Putamen (tissue), 1 donor: Measurements from ENCODE around the gene SPOCD1.
A peak's percentile ranks its signal among the peaks of the same experiment; 100 is the strongest.
"Not testable (repeated sequence)": the region's sequence is repeated elsewhere in the genome, so short reads cannot be mapped to it uniquely, and the experiment has no call there.

Experiments used
- DNase-seq: peaks from one replicate; pipeline ENCODE4 v3.0.0-alpha.2; 2016; ENCODE audit warnings: low spot score

SPOCD1 gene

GRCh38 chr1:31828926-31829690, 13.3 kb upstream of the SPOCD1 start:
- no peak for DNase-seq

- no peak for DNase-seq
Measured at GRCh38 chr1:31828341-31828740, 12.5 kb upstream of the SPOCD1 start.

- DNase-seq: no peak
Measured at GRCh38 chr1:31823780-31824179, 8.0 kb upstream of the SPOCD1 start.

GRCh38 chr1:31822766-31823165, 6.9 kb upstream of the SPOCD1 start:
- DNase-seq: peak; percentile 85

- DNase-seq: not testable (repeated sequence)
Measured at GRCh38 chr1:31820196-31820595, 4.4 kb upstream of the SPOCD1 start.

GRCh38 chr1:31818206-31818605, 2.4 kb upstream of the SPOCD1 start:
- DNase-seq: no peak

GRCh38 chr1:31816947-31817346, 1.1 kb upstream of the SPOCD1 start:
- DNase-seq: not testable (repeated sequence)

- DNase-seq: not testable (repeated sequence)
Measured at GRCh38 chr1:31816501-31816900, 679 bp upstream of the SPOCD1 start.

- no peak for DNase-seq
Measured at GRCh38 chr1:31815307-31815645, 546 bp downstream of the SPOCD1 start.

- DNase-seq: no peak
Measured at GRCh38 chr1:31814631-31815306, 1.1 kb downstream of the SPOCD1 start.

- no peak for DNase-seq
Measured at GRCh38 chr1:31814041-31814511, 1.7 kb downstream of the SPOCD1 start.

- no peak for DNase-seq
Measured at GRCh38 chr1:31812158-31812829, 3.5 kb downstream of the SPOCD1 start.

GRCh38 chr1:31811605-31812004, 4.2 kb downstream of the SPOCD1 start:
- peak; percentile 93 for DNase-seq

GRCh38 chr1:31809698-31810097, 6.1 kb downstream of the SPOCD1 start:
- no peak for DNase-seq

GRCh38 chr1:31807273-31808048, 8.4 kb downstream of the SPOCD1 start:
- no peak for DNase-seq

GRCh38 chr1:31805318-31805717, 10.5 kb downstream of the SPOCD1 start:
- DNase-seq: no peak

- DNase-seq: no peak
Measured at GRCh38 chr1:31804098-31804497, 11.7 kb downstream of the SPOCD1 start.

GRCh38 chr1:31803610-31804009, 12.2 kb downstream of the SPOCD1 start:
- no peak for DNase-seq

- DNase-seq: no peak
Measured at GRCh38 chr1:31802190-31803150, 13.4 kb downstream of the SPOCD1 start.

- no peak for DNase-seq
Measured at GRCh38 chr1:31801458-31801857, 14.4 kb downstream of the SPOCD1 start.

GRCh38 chr1:31800674-31800967, 15.2 kb downstream of the SPOCD1 start:
- no peak for DNase-seq
